ENCODE measurements around the gene PDGFD. TPM values are rescaled to one million over a fixed set of nuclear protein-coding genes. Genes with fewer than 3 reads are reported as not detected.

The PDGFD gene
- total RNA-seq, 1 donor from 2014 or later = 0.53 TPM

DNA sequence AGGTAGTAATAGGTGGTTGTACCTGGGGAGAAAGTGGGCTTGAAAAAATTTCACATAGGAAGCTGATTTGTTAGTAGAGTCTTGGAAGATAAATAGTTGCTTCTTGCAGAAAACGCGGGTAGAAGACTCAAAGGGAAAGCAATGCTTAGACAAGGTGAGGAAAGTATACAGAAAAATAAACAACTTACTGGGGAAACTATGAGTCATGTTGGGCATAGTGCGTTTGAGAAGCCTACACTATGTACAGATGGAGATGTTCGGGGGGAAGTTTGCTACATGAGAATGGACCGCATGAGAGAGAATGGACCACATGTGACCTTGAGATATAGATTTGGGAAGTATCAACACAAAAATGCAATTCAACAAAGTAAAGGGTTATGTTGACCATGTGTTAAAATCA, 214.2 kb downstream of the PDGFD start:
- FAIRE-seq (no peak), DNase-seq (ENCODE audit: low read depth) (no peak)
- no peaks in the 10 kb centered on the region for H3K27me3 ChIP-seq (ENCODE audit: control insufficient read depth, insufficient read depth, low read length)
- H3K4me3 ChIP-seq (ENCODE audit: low read depth, low read length) = no peak overlapping the region
- TF ChIP-seq, protein P1, sequence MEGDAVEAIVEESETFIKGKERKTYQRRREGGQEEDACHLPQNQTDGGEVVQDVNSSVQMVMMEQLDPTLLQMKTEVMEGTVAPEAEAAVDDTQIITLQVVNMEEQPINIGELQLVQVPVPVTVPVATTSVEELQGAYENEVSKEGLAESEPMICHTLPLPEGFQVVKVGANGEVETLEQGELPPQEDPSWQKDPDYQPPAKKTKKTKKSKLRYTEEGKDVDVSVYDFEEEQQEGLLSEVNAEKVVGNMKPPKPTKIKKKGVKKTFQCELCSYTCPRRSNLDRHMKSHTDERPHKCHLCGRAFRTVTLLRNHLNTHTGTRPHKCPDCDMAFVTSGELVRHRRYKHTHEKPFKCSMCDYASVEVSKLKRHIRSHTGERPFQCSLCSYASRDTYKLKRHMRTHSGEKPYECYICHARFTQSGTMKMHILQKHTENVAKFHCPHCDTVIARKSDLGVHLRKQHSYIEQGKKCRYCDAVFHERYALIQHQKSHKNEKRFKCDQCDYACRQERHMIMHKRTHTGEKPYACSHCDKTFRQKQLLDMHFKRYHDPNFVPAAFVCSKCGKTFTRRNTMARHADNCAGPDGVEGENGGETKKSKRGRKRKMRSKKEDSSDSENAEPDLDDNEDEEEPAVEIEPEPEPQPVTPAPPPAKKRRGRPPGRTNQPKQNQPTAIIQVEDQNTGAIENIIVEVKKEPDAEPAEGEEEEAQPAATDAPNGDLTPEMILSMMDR (IDR thresholded peaks at IDR 0.05; ENCODE audit: insufficient read depth, low read length, severe bottlenecking) = no peak
- H3K36me3 ChIP-seq (ENCODE audit: control insufficient read depth, insufficient read depth, low read length) = no peaks in the 10 kb centered on the region

DNA sequence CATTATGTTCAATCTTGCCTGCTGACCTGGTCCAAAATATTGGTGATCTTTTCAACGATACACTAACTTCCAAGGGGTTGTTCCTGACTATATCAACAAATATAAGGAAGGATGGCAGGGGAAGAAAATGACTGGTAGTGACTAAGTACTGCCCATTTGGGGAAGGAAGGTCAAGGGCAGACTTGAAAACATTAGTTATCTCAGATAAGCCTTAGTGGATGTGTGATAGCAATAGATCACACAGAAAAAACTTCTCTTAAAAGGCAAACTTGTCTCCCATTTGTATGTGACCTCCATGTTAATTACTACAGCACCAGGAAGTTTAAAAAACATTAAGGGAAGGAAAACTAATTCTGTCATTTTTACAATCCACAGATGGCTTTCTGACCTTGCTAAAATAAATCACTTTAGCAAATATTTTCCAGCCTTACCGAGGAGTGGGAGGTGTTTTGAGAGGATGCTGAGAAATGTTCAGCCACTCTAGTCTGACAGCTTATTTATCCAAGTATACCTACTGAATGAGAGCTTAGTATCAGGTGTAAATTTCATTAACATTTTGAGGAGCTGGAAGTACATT, 215.7 kb downstream of the PDGFD start:
- Histone ChIP-seq H3K36me3 (ENCODE audit: control insufficient read depth, insufficient read depth, low read length) (no peaks in the 10 kb centered on the region), H3K4me3 (ENCODE audit: low read depth, low read length) (no peak overlapping the region), H3K27me3 (ENCODE audit: control insufficient read depth, insufficient read depth, low read length) (no peaks in the 10 kb centered on the region)
- FAIRE-seq (no peak), DNase-seq (ENCODE audit: low read depth) (no peak)
- TF ChIP-seq, protein P1 (IDR thresholded peaks at IDR 0.05; ENCODE audit: insufficient read depth, low read length, severe bottlenecking) = no peak

DNA sequence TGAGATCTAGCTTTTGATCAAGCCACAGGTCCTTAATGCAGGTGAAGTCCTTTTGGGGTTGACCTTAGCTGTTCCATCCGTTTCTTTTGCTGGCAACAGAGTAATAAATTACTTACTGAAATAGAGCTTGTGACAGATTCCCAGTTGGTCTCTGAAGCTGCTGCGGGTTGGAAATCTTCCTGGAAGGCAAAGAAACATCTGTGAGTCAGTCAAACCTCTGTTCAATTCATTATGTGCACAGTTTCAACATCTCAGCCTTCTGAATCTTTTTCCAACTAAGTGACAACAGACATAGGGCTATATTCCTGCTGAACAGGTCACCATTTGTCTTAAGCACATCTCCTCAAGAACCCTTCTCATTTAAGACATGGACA, 216.4 kb downstream of the PDGFD start:
- TF ChIP-seq, protein P1 (IDR thresholded peaks at IDR 0.05; ENCODE audit: insufficient read depth, low read length, severe bottlenecking) = no peak
- DNase-seq (ENCODE audit: low read depth) = peak; percentile 28
- no peak overlapping the region for H3K4me3 ChIP-seq (ENCODE audit: low read depth, low read length)
- H3K27me3 ChIP-seq (ENCODE audit: control insufficient read depth, insufficient read depth, low read length) = no peaks in the 10 kb centered on the region
- FAIRE-seq = no peak
- H3K36me3 ChIP-seq (ENCODE audit: control insufficient read depth, insufficient read depth, low read length) = no peaks in the 10 kb centered on the region

DNA sequence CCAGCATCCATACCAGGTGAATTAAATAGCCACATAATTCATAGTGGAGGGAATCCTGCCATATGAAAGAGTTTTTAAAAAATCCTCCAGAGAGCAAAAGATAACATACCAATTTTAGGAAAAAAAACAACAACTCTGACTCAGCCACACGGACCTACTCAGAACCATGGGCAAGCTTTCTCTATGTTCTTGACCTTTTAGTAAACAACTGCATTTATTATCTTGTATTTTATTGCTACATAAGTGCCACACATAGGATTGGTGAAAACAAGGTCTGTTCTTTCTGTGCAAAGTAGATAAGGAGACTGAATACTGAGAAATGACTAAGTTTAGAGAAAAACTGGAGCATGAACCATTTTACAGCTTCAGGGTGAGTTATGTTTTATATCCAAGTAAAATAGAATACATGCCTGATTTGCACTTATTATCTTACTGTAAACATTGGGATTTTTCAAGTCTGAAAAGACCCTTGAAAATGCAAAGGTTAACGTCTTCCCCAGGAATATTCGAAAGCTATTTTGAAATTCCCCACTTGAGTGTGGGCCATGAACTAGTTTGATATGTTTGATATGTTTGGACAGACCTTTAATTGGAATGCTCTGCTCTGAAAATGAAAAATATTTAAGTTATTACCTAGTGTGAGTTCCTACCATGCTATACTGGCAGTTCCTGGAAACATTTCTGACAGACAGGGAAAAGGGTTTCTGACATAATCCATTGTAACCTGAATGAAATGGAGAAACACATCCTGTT, 217.0 kb downstream of the PDGFD start:
- Histone ChIP-seq H3K27me3 (ENCODE audit: control insufficient read depth, insufficient read depth, low read length) (no peaks in the 10 kb centered on the region), H3K4me3 (ENCODE audit: low read depth, low read length) (no peak overlapping the region), H3K36me3 (ENCODE audit: control insufficient read depth, insufficient read depth, low read length) (no peaks in the 10 kb centered on the region)
- TF ChIP-seq, protein P1 (IDR thresholded peaks at IDR 0.05; ENCODE audit: insufficient read depth, low read length, severe bottlenecking) = no peak
- DNase-seq (ENCODE audit: low read depth) = no peak
- FAIRE-seq = no peak

DNA sequence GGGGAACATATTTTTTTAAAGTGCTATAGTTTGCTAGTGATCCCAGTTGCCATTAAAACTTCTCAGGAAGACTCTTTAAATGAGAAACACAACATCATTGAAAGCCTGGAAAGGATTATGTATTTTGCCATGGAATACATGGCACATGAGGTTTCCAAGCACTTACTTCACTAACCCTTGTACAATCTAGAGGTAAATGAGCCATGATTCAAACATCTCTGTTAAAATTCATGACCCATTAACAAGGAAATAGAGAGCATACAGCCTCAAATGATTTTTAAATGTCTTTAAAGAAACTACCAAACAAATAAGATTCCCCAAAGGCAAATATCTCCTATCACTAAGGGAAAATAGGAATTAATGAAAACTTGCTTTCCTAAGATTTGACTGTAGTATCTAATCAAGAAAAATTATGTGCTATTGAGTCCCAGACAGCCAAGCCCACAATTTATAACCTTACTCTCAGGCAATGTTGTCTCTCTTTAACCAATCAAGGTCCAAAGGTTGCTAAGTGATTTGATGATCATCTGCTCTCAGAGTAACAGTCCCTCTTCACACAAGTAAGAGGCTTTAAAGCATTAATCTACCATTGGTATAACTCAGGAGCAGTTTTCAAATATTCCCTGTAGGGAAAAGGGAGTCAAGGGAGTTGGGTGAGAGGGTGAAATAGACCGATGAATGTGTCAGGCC, 219.6 kb downstream of the PDGFD start:
- Histone ChIP-seq H3K36me3 (ENCODE audit: control insufficient read depth, insufficient read depth, low read length) (no peaks in the 10 kb centered on the region), H3K4me3 (ENCODE audit: low read depth, low read length) (no peak overlapping the region), H3K27me3 (ENCODE audit: control insufficient read depth, insufficient read depth, low read length) (no peaks in the 10 kb centered on the region)
- no peak for DNase-seq (ENCODE audit: low read depth)
- TF ChIP-seq, protein P1 (IDR thresholded peaks at IDR 0.05; ENCODE audit: insufficient read depth, low read length, severe bottlenecking) = no peak
- FAIRE-seq = no peak
